ENCODE data around the gene SOX15. TPM values are rescaled to one million over a fixed set of nuclear protein-coding genes. Genes with fewer than 3 reads are reported as not detected.

SOX15 gene
- total and polyA plus RNA-seq, 2 of the 13 experiments (the other 11 are each of a cell fraction or from before 2014, with no cell fraction given): 0.07 to 0.18 TPM

DNA sequence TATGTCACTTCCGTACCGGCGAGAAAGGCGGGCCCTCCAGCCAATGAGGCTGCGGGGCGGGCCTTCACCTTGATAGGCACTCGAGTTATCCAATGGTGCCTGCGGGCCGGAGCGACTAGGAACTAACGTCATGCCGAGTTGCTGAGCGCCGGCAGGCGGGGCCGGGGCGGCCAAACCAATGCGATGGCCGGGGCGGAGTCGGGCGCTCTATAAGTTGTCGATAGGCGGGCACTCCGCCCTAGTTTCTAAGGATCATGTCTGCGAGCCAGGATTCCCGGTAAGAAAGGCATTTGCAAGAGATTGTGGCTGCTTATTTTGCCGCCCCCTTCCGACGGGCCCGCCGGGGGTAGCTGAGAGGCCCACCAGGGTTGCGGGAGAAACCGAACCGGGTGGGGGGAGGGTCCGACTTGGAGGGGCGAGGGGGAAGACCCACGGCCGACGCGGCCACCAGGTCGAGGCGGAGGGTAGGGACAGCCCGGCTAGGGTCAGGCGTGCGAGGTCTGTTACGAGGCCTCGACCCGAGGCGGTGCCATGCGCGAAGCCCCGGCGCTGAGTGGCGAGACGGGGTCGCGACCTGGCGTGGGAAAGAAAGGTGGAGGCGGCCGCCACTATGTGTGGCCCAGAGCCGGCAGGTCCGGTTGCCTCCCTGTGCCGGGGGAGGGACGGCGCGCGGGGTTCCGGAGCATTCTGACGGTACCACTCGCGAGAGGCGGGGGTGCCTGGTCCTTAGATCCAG, 17.1 kb downstream of the SOX15 start (continued):
- TF ChIP-seq ZFP36 (IDR thresholded peaks at IDR 0.05; ENCODE audit: borderline replicate concordance, low read depth, low read length, partially characterized antibody) (no peak), MBNL3 (CRISPR knock-in tag; conservative IDR thresholded peaks at IDR 0.05) (peak; percentile 80; the same call in 1 of the 2 replicates), RBM22 (optimal IDR thresholded peaks at IDR 0.05; ENCODE audit: low read length) (peak; percentile 83), ZNF510 (CRISPR knock-in tag; IDR thresholded peaks at IDR 0.05; ENCODE audit: low read depth) (peak; percentile 76; the same call in 1 of the 2 replicates), ZNF484 (CRISPR knock-in tag; IDR thresholded peaks at IDR 0.05; ENCODE audit: borderline replicate concordance, low read depth) (no peak), ZNF121 (CRISPR knock-in tag; IDR thresholded peaks at IDR 0.05) (peak; percentile 57; the same call in 1 of the 2 replicates), ZNF354B (CRISPR knock-in tag; IDR thresholded peaks at IDR 0.05) (no peak), ZNF17 (CRISPR knock-in tag; IDR thresholded peaks at IDR 0.05) (no peak; the same call in 1 of the 2 replicates), SRF (IDR thresholded peaks at IDR 0.05; ENCODE audit: low read depth, low read length) (peak; percentile 25; the same call in 1 of the 2 replicates), PHF5A (CRISPR knock-in tag; IDR thresholded peaks at IDR 0.05; ENCODE audit: low read depth, unreplicated experiment) (no peak), ZNF639 (CRISPR knock-in tag; conservative IDR thresholded peaks at IDR 0.05) (0 out of 2 replicates have a peak, but pooled peaks have one; percentile 63), PHF21A (CRISPR knock-in tag; IDR thresholded peaks at IDR 0.05) (0 out of 2 replicates have a peak, but pooled peaks have one; percentile 8), ZNF337 (CRISPR knock-in tag; IDR thresholded peaks at IDR 0.05; ENCODE audit: borderline replicate concordance, low read depth) (no peak), TOE1 (CRISPR knock-in tag; IDR thresholded peaks at IDR 0.05) (no peak), TGIF2 (CRISPR knock-in tag; IDR thresholded peaks at IDR 0.05) (no peak; the same call in 1 of the 2 replicates), ZNF678 (CRISPR knock-in tag; IDR thresholded peaks at IDR 0.05) (peak; percentile 85), NRL (CRISPR knock-in tag; IDR thresholded peaks at IDR 0.05; ENCODE audit: borderline replicate concordance) (peak; percentile 48; the same call in 1 of the 2 replicates), ARHGAP35 (CRISPR knock-in tag; IDR thresholded peaks at IDR 0.05; ENCODE audit: borderline replicate concordance) (no peak), NKX3-1 (CRISPR knock-in tag; IDR thresholded peaks at IDR 0.05) (no peak; the same call in 1 of the 2 replicates), CBX2 (IDR thresholded peaks at IDR 0.05; ENCODE audit: low read depth, low read length) (no peak), CBX2 (CRISPR knock-in tag; IDR thresholded peaks at IDR 0.05; ENCODE audit: low read depth) (no peak), ZBTB43 (CRISPR knock-in tag; conservative IDR thresholded peaks at IDR 0.05) (peak; percentile 14; the same call in 1 of the 2 replicates), ZNF234 (CRISPR knock-in tag; conservative IDR thresholded peaks at IDR 0.05) (no peak), HIVEP1 (CRISPR knock-in tag; IDR thresholded peaks at IDR 0.05) (peak; percentile 27; the same call in 1 of the 2 replicates), NR2F1 (CRISPR knock-in tag; IDR thresholded peaks at IDR 0.05) (no peak), CENPX (CRISPR knock-in tag; IDR thresholded peaks at IDR 0.05) (no peak), ZBTB7B (CRISPR knock-in tag; IDR thresholded peaks at IDR 0.05) (no peak; the same call in 1 of the 2 replicates)
- TF ChIP-seq, protein P1, sequence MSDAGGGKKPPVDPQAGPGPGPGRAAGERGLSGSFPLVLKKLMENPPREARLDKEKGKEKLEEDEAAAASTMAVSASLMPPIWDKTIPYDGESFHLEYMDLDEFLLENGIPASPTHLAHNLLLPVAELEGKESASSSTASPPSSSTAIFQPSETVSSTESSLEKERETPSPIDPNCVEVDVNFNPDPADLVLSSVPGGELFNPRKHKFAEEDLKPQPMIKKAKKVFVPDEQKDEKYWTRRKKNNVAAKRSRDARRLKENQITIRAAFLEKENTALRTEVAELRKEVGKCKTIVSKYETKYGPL (CRISPR knock-in tag; IDR thresholded peaks at IDR 0.05): no peak

Data from HepG2 (cell line).